Epithelial cell of prostate (primary cell): Measurements from ENCODE around the gene RSPH4A.
A peak's percentile ranks its signal among the peaks of the same experiment; 100 is the strongest.
"Not testable (repeated sequence)": the region's sequence is repeated elsewhere in the genome, so short reads cannot be mapped to it uniquely, and the experiment has no call there.

ENCODE experiments used
- DNase-seq: peaks from one replicate; pipeline ENCODE4 v3.0.0-alpha.2; 2011; ENCODE audit warnings: low read depth, low spot score
- H3K27ac ChIP-seq: fragments of 450-650 bp; 2 replicates; pipeline ENCODE4 v1.5.1; 2017; ENCODE audit warnings: mild to moderate bottlenecking

RSPH4A gene

GRCh38 chr6:116615937-116616736 lies at the start of gene RSPH4A:
Gene RSPH4A, plus strand, starts transcription at chr6:116616479. Its CDS starts 145 bp downstream, at chr6:116616624.
- no peak within 1 kb of the TSS for H3K27ac ChIP-seq
- DNase-seq: peak; percentile 62

GRCh38 chr6:116568111-116568510 lies 48.2 kb upstream of the RSPH4A start:
- DNase-seq: no peak
- peak overlapping the region; percentile 18 for H3K27ac ChIP-seq

GRCh38 chr6:116568821-116569755 lies 47.2 kb upstream of the RSPH4A start:
- peak overlapping the region; percentile 18 for H3K27ac ChIP-seq
- DNase-seq: no peak

- peak; percentile 99 for DNase-seq
- H3K27ac ChIP-seq: peak within 1 kb of the TSS; percentile 85
Measured at GRCh38 chr6:116570856-116571682, 45.2 kb upstream of the RSPH4A start, which contains the start of gene RWDD1. Gene RWDD1, plus strand, starts transcription at chr6:116571504. Its CDS starts 79 bp downstream, at chr6:116571583.

- DNase-seq: no peak
Measured at GRCh38 chr6:116571683-116572000, 44.6 kb upstream of the RSPH4A start.

GRCh38 chr6:116572162-116572561 lies 44.1 kb upstream of the RSPH4A start:
- H3K27ac ChIP-seq: peak overlapping the region; percentile 85
- no peak for DNase-seq

More at GRCh38 chr6:116571683-116572000, 44.6 kb upstream of the RSPH4A start:
- H3K27ac ChIP-seq: peak overlapping the region; percentile 85

GRCh38 chr6:116575227-116575626 lies 41.1 kb upstream of the RSPH4A start:
- no peak overlapping the region for H3K27ac ChIP-seq
- no peak for DNase-seq

- no peak for DNase-seq
- no peak overlapping the region for H3K27ac ChIP-seq
Measured at GRCh38 chr6:116577486-116577885, 38.8 kb upstream of the RSPH4A start.

GRCh38 chr6:116578335-116578734 lies 37.9 kb upstream of the RSPH4A start:
- H3K27ac ChIP-seq: no peak overlapping the region
- DNase-seq: no peak

GRCh38 chr6:116579143-116579542 lies 37.1 kb upstream of the RSPH4A start:
- H3K27ac ChIP-seq: no peak overlapping the region
- no peak for DNase-seq

- no peak overlapping the region for H3K27ac ChIP-seq
- DNase-seq: no peak
Measured at GRCh38 chr6:116580198-116580597, 36.1 kb upstream of the RSPH4A start.

GRCh38 chr6:116586276-116586675 lies 30.0 kb upstream of the RSPH4A start:
- no peak overlapping the region for H3K27ac ChIP-seq
- no peak for DNase-seq

- H3K27ac ChIP-seq: no peak overlapping the region
- no peak for DNase-seq
Measured at GRCh38 chr6:116586738-116587137, 29.5 kb upstream of the RSPH4A start.

- H3K27ac ChIP-seq: no peak overlapping the region
- DNase-seq: no peak
Measured at GRCh38 chr6:116595247-116595646, 21.0 kb upstream of the RSPH4A start.

GRCh38 chr6:116596815-116597214 lies 19.5 kb upstream of the RSPH4A start:
- no peak overlapping the region for H3K27ac ChIP-seq

GRCh38 chr6:116603916-116604315 lies 12.4 kb upstream of the RSPH4A start:
- not testable (repeated sequence) for DNase-seq, H3K27ac ChIP-seq

More at GRCh38 chr6:116596815-116597214, 19.5 kb upstream of the RSPH4A start:
- DNase-seq: no peak

GRCh38 chr6:116604868-116605267 lies 11.4 kb upstream of the RSPH4A start:
- H3K27ac ChIP-seq, DNase-seq: not testable (repeated sequence)

- no peak for DNase-seq
- no peak overlapping the region for H3K27ac ChIP-seq
Measured at GRCh38 chr6:116605935-116606334, 10.3 kb upstream of the RSPH4A start.

- H3K27ac ChIP-seq: no peak overlapping the region
- no peak for DNase-seq
Measured at GRCh38 chr6:116611056-116611455, 5.2 kb upstream of the RSPH4A start.

GRCh38 chr6:116616737-116617053 lies 416 bp downstream of the RSPH4A start:
- no peak for DNase-seq
- H3K27ac ChIP-seq: no peak overlapping the region
